Measurements from ENCODE around the gene EFHC1.

Gene EFHC1

DNA sequence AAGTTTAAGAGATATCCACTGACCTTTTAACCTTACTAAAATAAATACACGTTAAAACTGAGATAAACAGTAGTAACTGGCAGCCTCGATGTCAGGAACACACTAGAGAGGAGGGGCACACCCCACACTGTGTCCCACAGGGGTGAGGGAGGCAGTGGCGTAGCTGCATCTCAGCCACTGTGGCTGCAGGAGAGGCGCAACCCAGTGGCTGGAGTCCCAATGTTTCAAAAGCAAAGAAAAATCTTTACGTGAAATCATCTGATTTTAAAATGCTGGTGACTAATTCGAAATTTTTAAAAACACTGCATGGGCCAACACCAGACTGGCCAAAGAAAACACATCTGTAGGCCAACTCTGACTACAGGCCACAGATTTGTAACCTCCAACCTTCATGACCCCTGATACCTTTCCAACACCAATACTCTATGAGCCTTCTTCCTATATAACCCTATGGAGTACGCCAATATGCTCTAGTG is 102.0 kb downstream of the EFHC1 start:
- no peak for DNase-seq

DNA sequence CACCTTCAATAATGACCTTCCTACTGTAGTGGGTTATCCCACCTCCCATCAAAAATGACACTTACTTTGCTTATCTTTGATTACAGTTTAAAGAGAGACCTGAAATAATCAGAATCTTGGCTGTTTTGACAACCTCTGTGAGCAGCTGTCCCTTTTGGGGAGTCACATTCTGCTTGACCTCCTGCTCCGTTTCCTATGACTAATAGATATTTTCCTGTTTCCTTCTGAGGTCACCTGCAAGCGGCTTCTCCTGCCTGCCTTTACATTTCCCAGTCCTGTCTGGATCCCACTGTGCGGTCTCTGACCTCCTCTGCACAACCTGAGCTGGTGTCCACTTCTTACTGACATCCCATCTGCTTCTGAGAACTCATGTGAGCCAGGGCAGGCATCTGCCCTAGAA is 102.5 kb downstream of the EFHC1 start:
- DNase-seq: no peak

DNA sequence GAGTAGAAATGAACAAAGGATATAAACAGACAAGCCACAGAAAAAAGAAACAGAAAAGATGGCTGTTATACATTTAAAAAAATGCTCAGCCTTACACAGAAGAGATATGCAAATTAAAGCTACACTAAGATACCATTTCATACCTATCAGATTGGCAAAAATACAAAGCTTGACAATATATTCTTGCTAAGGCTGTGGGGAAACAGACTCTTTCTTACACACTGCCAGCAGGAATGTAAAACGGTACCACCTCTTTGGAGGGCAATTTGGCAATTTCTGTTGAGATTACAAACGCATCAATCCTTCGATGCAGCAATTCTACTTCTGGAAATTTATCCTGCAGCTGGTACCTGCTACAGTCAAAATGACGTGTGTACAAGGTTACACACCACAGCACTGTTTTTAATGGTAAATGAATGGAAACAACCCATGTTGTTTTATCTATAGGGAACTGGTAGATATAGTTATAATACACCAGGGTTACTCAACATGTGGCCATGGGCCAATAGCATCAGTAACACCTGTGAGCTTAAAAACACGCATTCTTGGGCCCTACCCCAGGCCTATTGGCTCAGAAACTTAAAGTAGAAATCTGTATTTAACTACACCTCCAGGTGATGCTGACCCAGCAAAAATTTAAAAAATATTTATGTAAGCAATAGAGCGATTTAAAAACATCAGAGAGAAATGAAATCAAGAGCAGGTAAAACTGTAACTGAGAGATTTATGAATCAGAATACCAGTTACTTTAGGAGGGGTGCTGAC is 103.4 kb downstream of the EFHC1 start:
- DNase-seq: no peak

GRCh38 chr6:52524918-52525317 is 104.8 kb downstream of the EFHC1 start:
- DNase-seq: no peak

DNA sequence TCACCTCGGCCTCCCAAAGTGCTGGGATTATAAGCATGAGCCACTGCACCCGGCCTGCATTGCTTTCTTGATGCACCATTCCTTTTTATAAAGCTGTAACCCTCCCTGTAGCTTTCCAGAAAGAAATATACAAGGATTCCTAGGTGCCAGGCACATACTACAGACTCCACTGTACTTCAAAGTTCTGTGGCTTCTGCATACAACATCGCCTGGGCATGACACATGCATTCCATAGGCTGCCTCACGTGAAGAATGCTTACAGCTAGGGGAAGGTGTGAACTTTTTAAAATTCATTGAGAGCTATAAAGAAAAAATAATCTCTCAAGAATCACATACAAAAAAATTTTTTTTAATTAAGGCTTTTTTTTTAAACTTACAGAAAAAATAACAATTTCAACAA is 106.5 kb downstream of the EFHC1 start:
- no peak for DNase-seq

- DNase-seq: no peak
Observed at GRCh38 chr6:52527436-52527835, 107.3 kb downstream of the EFHC1 start.

DNA sequence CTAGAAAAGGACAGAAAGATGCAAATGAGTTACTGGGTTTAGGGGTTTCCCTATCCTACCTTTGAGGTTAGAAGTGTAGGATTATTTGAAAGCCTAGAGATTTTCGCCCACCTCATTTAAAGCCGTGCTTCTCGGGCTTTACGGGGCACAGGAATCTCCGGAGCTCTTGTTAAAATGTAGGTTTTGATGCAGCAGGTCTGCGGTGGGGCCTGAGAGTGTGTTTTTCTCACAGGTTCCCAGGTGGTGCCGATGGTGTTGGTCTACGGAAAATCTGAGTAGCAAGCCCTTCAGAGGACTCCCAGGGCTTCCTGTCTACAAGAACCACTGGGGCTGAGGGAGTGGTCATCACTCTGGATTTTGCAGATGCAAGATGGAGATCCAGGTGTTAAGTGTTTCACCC is 109.2 kb downstream of the EFHC1 start:
- DNase-seq: no peak

- no peak for DNase-seq
Observed at GRCh38 chr6:52530351-52530750, 110.2 kb downstream of the EFHC1 start.

- no peak for DNase-seq
Observed at GRCh38 chr6:52531396-52531795, 111.3 kb downstream of the EFHC1 start.

DNA sequence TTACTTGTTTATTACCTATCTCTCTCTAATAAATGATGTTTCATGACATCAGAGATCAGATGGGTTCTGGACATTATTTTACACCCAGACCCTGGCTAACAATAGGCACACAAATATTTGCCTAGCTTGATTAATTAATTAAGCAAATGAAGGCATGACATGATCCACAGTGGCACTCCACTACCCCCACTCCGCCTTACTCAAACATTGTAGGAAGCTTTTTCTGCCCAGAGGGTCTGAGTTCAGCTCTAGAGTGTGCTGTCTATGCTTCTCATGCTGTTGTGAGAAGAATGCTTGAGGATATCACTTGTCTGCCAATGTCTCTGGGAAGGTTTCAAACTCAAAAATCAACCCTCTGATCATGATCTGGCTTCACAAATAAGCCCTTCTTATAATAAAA is 111.7 kb downstream of the EFHC1 start:
- DNase-seq: no peak

GRCh38 chr6:52532457-52532856 is 112.3 kb downstream of the EFHC1 start:
- DNase-seq: no peak

- DNase-seq: no peak
Observed at GRCh38 chr6:52533491-52533890, 113.3 kb downstream of the EFHC1 start.

GRCh38 chr6:52534363-52534762 is 114.2 kb downstream of the EFHC1 start:
- DNase-seq: no peak

DNA sequence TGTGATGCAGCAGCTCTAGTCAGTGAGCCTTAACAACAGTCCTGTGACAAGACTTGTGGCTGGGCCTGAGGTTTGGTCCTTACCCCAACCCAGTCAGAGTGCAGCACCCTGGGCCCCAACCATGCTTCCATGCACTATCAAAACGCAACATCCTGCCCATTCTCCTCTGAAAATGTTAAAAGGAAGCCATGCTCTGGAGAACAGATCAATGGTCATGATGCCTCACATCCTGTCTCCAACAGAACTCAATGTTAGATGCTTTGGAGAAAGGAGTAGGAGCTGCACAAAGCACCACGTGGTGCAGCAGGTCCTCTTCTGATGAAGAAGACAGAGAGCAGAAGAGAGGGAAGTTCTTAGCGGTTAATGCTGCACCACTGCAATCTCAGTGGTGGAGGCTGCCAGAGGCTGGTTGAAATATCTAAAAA is 114.8 kb downstream of the EFHC1 start:
- DNase-seq: no peak

GRCh38 chr6:52535711-52536423 is 115.7 kb downstream of the EFHC1 start:
- DNase-seq: no peak

GRCh38 chr6:52536424-52536916 is 116.3 kb downstream of the EFHC1 start:
- DNase-seq: no peak

DNA sequence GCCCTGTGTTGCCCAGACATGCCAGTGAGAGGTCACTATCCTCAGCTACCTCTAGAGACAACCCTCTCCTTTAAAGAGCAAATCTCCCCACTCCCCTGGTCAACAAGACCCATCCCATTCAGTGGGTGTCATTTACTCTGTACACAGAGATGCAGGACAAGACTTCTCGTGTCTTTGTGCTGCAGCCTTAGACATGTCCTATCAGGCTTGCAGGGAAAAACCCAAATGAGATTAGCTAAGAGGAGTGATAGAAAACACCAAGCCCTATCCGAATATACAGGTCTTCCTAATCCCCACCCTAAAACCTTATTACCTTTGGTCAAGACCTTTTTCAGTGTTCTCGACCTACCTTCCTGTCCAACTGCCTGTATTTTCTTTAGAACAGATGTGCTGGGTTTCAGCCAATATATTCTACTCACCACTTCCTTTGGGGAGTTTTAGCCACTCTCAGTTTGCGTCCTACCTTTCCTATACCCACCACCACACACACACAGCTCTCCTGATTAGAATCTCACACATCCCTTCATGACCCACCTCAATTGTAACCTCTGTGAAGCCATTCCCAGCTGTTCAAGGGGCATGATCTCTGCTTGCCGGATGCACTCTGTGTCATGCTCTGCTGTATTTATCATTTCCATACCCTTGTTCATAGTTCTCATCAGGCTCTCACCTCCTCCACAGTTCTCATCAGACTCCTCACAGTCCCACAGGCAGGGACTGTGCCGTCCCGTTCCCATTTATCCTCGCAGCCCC is 117.0 kb downstream of the EFHC1 start:
- DNase-seq: no peak

DNA sequence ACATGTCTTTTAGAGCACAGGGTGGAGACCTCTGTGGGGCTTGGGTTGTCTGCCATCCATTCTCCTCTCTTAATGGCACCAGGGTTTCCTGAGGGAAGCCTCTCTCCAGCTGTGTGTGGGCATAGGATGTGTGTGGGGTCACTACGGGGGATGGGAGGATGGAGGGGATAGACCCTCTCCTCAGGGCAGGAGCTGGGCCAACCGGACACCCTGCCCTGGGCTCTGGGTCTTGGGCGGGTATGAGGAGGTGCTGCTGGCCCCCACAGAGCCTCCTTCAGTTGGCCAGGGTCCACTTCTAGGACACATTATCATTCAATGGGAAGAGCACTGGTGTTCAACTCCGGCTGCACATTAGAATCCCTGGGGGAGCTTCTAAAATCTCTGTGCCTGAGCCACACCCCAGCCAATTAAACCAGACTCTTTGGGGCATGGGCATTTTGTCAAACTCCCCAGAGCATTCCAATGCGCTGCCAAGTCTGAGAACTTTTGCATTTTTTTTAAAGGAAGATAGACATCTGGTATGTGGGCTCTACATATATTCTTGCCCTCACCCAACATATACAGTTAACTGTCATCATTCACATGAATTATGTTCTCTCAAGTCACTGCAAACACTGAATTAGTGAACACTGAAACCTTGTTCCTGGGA is 118.2 kb downstream of the EFHC1 start:
- DNase-seq: no peak

GRCh38 chr6:52538901-52539354 is 118.8 kb downstream of the EFHC1 start:
- DNase-seq: no peak

- no peak for DNase-seq
Observed at GRCh38 chr6:52539607-52540006, 119.5 kb downstream of the EFHC1 start.

GRCh38 chr6:52540286-52540902 is 120.3 kb downstream of the EFHC1 start:
- DNase-seq: no peak

GRCh38 chr6:52541135-52541534 is 121.0 kb downstream of the EFHC1 start:
- DNase-seq: no peak
